Activated T-cell treated with anti-CD3 and anti-CD28 coated beads, Interleukin-2, amount 50 U/mL, for 4 hours (primary cell): ENCODE measurements around the gene NKX6-2. TPM values are rescaled to one million over a fixed set of nuclear protein-coding genes. Genes with fewer than 3 reads are reported as not detected.

Experiments used
- ATAC-seq, 2 donors: fragments of 200-7000 bp; cut with Tn5 transposase; one replicate each; pipeline ENCODE4 v1.10.0; 2021
- DNase-seq: peaks from one replicate; pipeline ENCODE4 v3.0.0-alpha.2; 2020
- H3K27me3 Mint-ChIP-seq: one replicate; pipeline ENCODE4 v1.8.0; 2021; ENCODE audit warnings: low read depth, mixed read lengths
- H3K36me3 Mint-ChIP-seq: one replicate; pipeline ENCODE4 v1.8.0; 2022; ENCODE audit warnings: mixed read lengths; ENCODE audit not compliant: insufficient read depth
- H3K4me1 Mint-ChIP-seq: one replicate; pipeline ENCODE4 v1.8.0; 2021; ENCODE audit warnings: low read depth, mixed read lengths
- H3K4me3 Mint-ChIP-seq: one replicate; pipeline ENCODE4 v1.8.0; 2021; ENCODE audit warnings: mild to moderate bottlenecking, moderate library complexity, mixed read lengths
- H3K9me3 Mint-ChIP-seq: one replicate; pipeline ENCODE4 v1.8.0; 2021; ENCODE audit warnings: mixed read lengths
- total RNA-seq, 3 donors: library from RNA; stranded (reverse); gene quantifications; one replicate each; pipeline ENCODE4 v1.2.1, GENCODE V29; 2021

The NKX6-2 gene
- total RNA-seq, 3 donors from 2014 or later: not detected

GRCh38 chr10:132817701-132818211 is 31.8 kb upstream of the NKX6-2 start:
- H3K4me1 Mint-ChIP-seq: no peaks in the 10 kb centered on the region
- H3K4me3 Mint-ChIP-seq: no peak overlapping the region
- no peaks in the 10 kb centered on the region for H3K36me3 Mint-ChIP-seq
- no peaks in the 10 kb centered on the region for H3K9me3 Mint-ChIP-seq
- ATAC-seq (no peak), DNase-seq (no peak)
- H3K27me3 Mint-ChIP-seq: peaks cover 22% of the 10 kb centered on the region

GRCh38 chr10:132816718-132817117 is 30.8 kb upstream of the NKX6-2 start:
- DNase-seq (no peak), ATAC-seq (no peak)
- Mint-ChIP-seq H3K9me3 (no peaks in the 10 kb centered on the region), H3K4me1 (no peaks in the 10 kb centered on the region), H3K27me3 (peaks cover 23% of the 10 kb centered on the region), H3K4me3 (no peak overlapping the region), H3K36me3 (no peaks in the 10 kb centered on the region)

- Mint-ChIP-seq H3K4me1 (no peaks in the 10 kb centered on the region), H3K36me3 (no peaks in the 10 kb centered on the region), H3K9me3 (no peaks in the 10 kb centered on the region), H3K27me3 (peaks cover 27% of the 10 kb centered on the region), H3K4me3 (no peak overlapping the region)
- ATAC-seq (no peak), DNase-seq (no peak)
Observed at GRCh38 chr10:132815168-132815857, 29.4 kb upstream of the NKX6-2 start.

- ATAC-seq: no peak
- Mint-ChIP-seq H3K36me3 (no peaks in the 10 kb centered on the region), H3K4me3 (no peak overlapping the region), H3K9me3 (no peaks in the 10 kb centered on the region), H3K27me3 (peaks cover 27% of the 10 kb centered on the region), H3K4me1 (no peaks in the 10 kb centered on the region)
- DNase-seq: no peak
Observed at GRCh38 chr10:132814469-132814856, 28.5 kb upstream of the NKX6-2 start.

GRCh38 chr10:132813560-132814468 is 27.9 kb upstream of the NKX6-2 start:
- Mint-ChIP-seq H3K9me3 (no peaks in the 10 kb centered on the region), H3K4me1 (no peaks in the 10 kb centered on the region), H3K36me3 (no peaks in the 10 kb centered on the region), H3K27me3 (peaks cover 27% of the 10 kb centered on the region), H3K4me3 (no peak overlapping the region)
- DNase-seq (no peak), ATAC-seq (no peak)

- DNase-seq (no peak), ATAC-seq (no peak)
- Mint-ChIP-seq H3K4me1 (no peaks in the 10 kb centered on the region), H3K9me3 (no peaks in the 10 kb centered on the region), H3K36me3 (no peaks in the 10 kb centered on the region), H3K27me3 (peaks cover 24% of the 10 kb centered on the region), H3K4me3 (no peak overlapping the region)
Observed at GRCh38 chr10:132813001-132813401, 27.1 kb upstream of the NKX6-2 start.

GRCh38 chr10:132812520-132812919 is 26.6 kb upstream of the NKX6-2 start:
- H3K27me3 Mint-ChIP-seq: peaks cover 23% of the 10 kb centered on the region
- ATAC-seq: no peak
- H3K4me1 Mint-ChIP-seq: no peaks in the 10 kb centered on the region
- no peaks in the 10 kb centered on the region for H3K9me3 Mint-ChIP-seq
- no peaks in the 10 kb centered on the region for H3K36me3 Mint-ChIP-seq
- no peak for DNase-seq
- no peak overlapping the region for H3K4me3 Mint-ChIP-seq

- ATAC-seq: no peak
- no peak overlapping the region for H3K4me3 Mint-ChIP-seq
Observed at GRCh38 chr10:132811891-132812481, 26.0 kb upstream of the NKX6-2 start.

GRCh38 chr10:132810807-132811700 is 25.1 kb upstream of the NKX6-2 start:
- Mint-ChIP-seq H3K4me3 (no peak overlapping the region), H3K27me3 (peaks cover 11% of the 10 kb centered on the region), H3K4me1 (no peaks in the 10 kb centered on the region), H3K36me3 (no peaks in the 10 kb centered on the region), H3K9me3 (no peaks in the 10 kb centered on the region)
- DNase-seq: no peak
- no peak for ATAC-seq

More at GRCh38 chr10:132811891-132812481, 26.0 kb upstream of the NKX6-2 start:
- Mint-ChIP-seq H3K4me1 (no peaks in the 10 kb centered on the region), H3K27me3 (peaks cover 18% of the 10 kb centered on the region), H3K9me3 (no peaks in the 10 kb centered on the region), H3K36me3 (no peaks in the 10 kb centered on the region)
- DNase-seq: no peak

- no peak overlapping the region for H3K4me3 Mint-ChIP-seq
- H3K4me1 Mint-ChIP-seq: no peaks in the 10 kb centered on the region
- H3K27me3 Mint-ChIP-seq: peaks cover 9% of the 10 kb centered on the region
- ATAC-seq (no peak), DNase-seq (no peak)
- H3K9me3 Mint-ChIP-seq: no peaks in the 10 kb centered on the region
- no peaks in the 10 kb centered on the region for H3K36me3 Mint-ChIP-seq
Observed at GRCh38 chr10:132810141-132810806, 24.3 kb upstream of the NKX6-2 start.

GRCh38 chr10:132809232-132810140 is 23.5 kb upstream of the NKX6-2 start:
- H3K4me1 Mint-ChIP-seq: no peaks in the 10 kb centered on the region
- ATAC-seq (no peak), DNase-seq (no peak)
- H3K36me3 Mint-ChIP-seq: no peaks in the 10 kb centered on the region
- peaks cover 9% of the 10 kb centered on the region for H3K27me3 Mint-ChIP-seq
- no peak overlapping the region for H3K4me3 Mint-ChIP-seq
- no peaks in the 10 kb centered on the region for H3K9me3 Mint-ChIP-seq

- Mint-ChIP-seq H3K4me3 (no peak overlapping the region), H3K36me3 (no peaks in the 10 kb centered on the region), H3K4me1 (no peaks in the 10 kb centered on the region), H3K27me3 (peaks cover 4% of the 10 kb centered on the region), H3K9me3 (no peaks in the 10 kb centered on the region)
- no peak for ATAC-seq
- no peak for DNase-seq
Observed at GRCh38 chr10:132808383-132809231, 22.7 kb upstream of the NKX6-2 start.
